Activated CD4-positive, CD25-positive, alpha-beta regulatory T cell treated with anti-CD3 and anti-CD28 coated beads, Interleukin-2, amount 50 U/mL, for 16 hours (primary cell): ENCODE measurements around the gene MOK.
A peak's percentile ranks its signal among the peaks of the same experiment; 100 is the strongest.
"Not testable (repeated sequence)": the region's sequence is repeated elsewhere in the genome, so short reads cannot be mapped to it uniquely, and the experiment has no call there.

Experiments
- DNase-seq: peaks from one replicate; pipeline ENCODE4 v3.0.0-alpha.2; 2020; ENCODE audit warnings: low read depth, low spot score

The MOK gene

GRCh38 chr14:102304611-102305506, at the start of gene MOK:
TSS of gene MOK (minus strand) at chr14:102305164. CDS start at chr14:102304968, 196 bp downstream.
- DNase-seq: peak; percentile 92

GRCh38 chr14:102353126-102353619, 48.2 kb upstream of the MOK start:
- DNase-seq: no peak

GRCh38 chr14:102352213-102352612, 47.2 kb upstream of the MOK start:
- no peak for DNase-seq

- not testable (repeated sequence) for DNase-seq
Observed at GRCh38 chr14:102351593-102351992, 46.6 kb upstream of the MOK start.

GRCh38 chr14:102351023-102351422, 46.1 kb upstream of the MOK start:
- no peak for DNase-seq

- no peak for DNase-seq
Observed at GRCh38 chr14:102348376-102348775, 43.4 kb upstream of the MOK start.

- no peak for DNase-seq
Observed at GRCh38 chr14:102346645-102347044, 41.7 kb upstream of the MOK start.

GRCh38 chr14:102345232-102345631, 40.3 kb upstream of the MOK start:
- DNase-seq: no peak

GRCh38 chr14:102344485-102344884, 39.5 kb upstream of the MOK start:
- DNase-seq: no peak

- DNase-seq: no peak
Observed at GRCh38 chr14:102344084-102344483, 39.1 kb upstream of the MOK start.

GRCh38 chr14:102342238-102342637, 37.3 kb upstream of the MOK start:
- no peak for DNase-seq

- no peak for DNase-seq
Observed at GRCh38 chr14:102341566-102341965, 36.6 kb upstream of the MOK start.

GRCh38 chr14:102338724-102339123, 33.8 kb upstream of the MOK start:
- DNase-seq: no peak

- no peak for DNase-seq
Observed at GRCh38 chr14:102335163-102335562, 30.2 kb upstream of the MOK start.

GRCh38 chr14:102333795-102334705, 29.1 kb upstream of the MOK start:
- no peak for DNase-seq

GRCh38 chr14:102333390-102333789, 28.4 kb upstream of the MOK start:
- DNase-seq: no peak

- no peak for DNase-seq
Observed at GRCh38 chr14:102330806-102331205, 25.8 kb upstream of the MOK start.

GRCh38 chr14:102329381-102329780, 24.4 kb upstream of the MOK start:
- DNase-seq: not testable (repeated sequence)

GRCh38 chr14:102326583-102326982, 21.6 kb upstream of the MOK start:
- DNase-seq: no peak

- DNase-seq: no peak
Observed at GRCh38 chr14:102325791-102326345, 20.9 kb upstream of the MOK start.

GRCh38 chr14:102323102-102323501, 18.1 kb upstream of the MOK start:
- no peak for DNase-seq
